Glomerular endothelial cell (primary cell): ENCODE measurements around the gene BPI. TPM values are rescaled to one million over a fixed set of nuclear protein-coding genes. Genes with fewer than 3 reads are reported as not detected.
"Not testable (repeated sequence)": the region's sequence is repeated elsewhere in the genome, so short reads cannot be mapped to it uniquely, and the experiment has no call there.

Experiments
- DNase-seq: peaks from one replicate; pipeline ENCODE4 v3.0.0-alpha.2; 2011; ENCODE audit warnings: low read depth, low spot score; ENCODE audit errors: extremely low read depth
- total RNA-seq: library from RNA; depleted of rRNA; stranded (reverse); fragments of >200 nt; gene quantifications from 2 replicates; pipeline ENCODE4 v1.2.3, GENCODE V29; 2015

The BPI gene
- total RNA-seq, 1 donor from 2014 or later: not detected

DNA sequence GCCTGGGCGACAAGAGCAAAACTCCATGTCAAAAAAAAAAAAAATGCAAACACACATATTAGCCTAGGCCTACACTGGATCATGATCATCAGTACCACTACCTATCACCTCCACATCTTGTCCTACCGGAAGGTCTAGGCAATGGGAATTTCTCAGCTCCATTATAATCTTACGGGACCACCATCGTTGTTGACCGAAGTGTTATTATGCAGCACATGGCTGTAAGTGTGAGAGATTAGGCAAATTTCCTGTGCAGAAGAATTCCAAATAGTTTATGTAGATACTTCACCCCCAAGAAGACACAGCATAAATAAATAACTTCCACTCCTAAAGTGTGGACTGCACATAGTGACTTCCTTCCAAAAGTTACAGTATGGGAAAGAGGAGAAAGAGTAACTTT is 26.7 kb upstream of the BPI start:
- no peak for DNase-seq

DNA sequence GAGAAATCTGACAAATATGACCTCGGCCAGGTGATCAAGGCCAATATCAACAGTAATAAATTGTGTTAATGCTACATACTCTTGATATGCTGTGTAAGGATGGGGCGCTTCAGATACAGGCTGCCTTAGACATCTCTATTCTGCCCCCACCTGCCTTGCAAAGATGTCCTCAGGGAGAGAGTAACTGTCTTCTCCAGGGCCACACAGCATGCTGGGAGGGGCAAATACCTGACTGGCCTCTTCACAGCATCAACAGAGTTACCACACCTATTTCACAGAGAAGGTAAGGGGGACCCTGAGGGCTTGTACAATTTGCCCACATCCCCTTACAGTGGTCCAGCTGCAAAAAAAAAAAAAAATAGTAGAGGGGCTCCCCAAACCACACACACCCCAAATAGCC is 26.3 kb upstream of the BPI start:
- no peak for DNase-seq

DNA sequence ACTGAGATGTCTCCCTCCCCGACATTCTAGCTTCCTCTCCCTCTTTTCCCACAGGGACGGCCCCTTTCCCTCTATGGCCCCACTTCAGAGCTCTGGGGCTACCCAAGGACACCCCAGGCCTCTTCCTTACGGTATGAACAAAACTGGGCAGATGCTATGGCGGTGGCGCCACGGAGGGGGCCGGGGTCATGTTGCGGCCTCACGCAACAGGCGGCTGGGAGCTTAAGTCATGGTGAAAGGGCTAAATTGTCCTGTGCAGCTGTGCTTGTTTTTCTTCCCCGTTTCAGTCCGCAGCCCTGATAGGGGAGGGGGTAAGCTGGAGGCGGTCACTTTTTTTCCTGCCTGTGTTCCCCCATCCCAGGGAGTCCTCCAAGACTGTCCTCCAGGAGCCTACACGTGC is 25.8 kb upstream of the BPI start:
- no peak for DNase-seq

DNA sequence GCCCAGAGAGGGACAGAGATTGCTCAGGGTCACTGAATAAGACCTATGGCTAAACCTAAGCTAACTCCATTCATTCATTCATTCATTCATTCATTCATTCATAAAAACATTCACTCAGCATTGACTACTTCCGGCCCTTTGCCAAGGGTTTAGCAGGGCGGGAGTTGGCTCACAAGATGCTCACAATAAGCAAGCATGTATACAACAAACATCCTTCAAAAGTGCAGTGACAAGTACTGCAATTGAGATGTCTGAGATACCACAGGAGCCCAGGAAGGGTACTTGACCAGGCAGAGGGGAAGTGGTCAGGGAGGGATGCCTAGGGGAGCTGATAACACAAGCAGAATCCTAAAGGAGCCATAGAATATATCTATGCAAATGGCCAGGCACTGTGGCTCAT is 25.2 kb upstream of the BPI start:
- DNase-seq: no peak

DNA sequence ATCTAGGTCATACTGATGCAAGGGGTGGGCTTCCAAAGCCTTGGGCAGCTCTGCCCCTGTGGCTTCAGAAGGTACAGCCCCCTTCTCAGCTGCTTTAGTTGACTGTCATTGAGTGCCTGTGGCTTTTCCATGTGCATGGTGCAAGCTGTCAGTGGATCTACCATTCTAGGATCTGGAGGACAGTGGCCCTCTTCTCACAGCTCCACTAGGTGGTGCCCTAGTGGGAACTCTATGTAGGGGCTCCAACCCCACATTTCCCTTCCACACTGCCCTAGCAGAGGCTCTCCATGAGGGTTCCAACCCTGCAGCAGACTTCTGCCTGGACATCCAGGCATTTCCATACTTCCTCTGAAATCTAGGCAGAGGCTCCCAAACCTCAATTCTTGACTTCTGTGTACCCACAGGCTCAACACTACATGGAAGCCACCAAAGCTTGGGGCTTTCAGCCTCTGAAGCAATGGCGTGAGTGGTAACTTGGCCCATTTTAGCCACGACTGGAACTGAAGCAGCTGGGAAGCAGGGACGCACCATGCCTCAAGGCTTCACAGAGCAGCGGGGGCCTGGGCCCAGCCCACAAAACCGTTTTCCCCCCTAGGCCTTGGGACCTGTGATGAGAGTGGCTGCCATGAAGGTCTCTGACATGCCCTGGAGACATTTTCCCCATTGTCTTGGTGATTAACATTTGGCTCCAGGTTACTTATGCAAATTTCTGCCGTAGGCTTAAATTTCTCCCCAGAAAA is 22.6 kb upstream of the BPI start:
- not testable (repeated sequence) for DNase-seq

DNA sequence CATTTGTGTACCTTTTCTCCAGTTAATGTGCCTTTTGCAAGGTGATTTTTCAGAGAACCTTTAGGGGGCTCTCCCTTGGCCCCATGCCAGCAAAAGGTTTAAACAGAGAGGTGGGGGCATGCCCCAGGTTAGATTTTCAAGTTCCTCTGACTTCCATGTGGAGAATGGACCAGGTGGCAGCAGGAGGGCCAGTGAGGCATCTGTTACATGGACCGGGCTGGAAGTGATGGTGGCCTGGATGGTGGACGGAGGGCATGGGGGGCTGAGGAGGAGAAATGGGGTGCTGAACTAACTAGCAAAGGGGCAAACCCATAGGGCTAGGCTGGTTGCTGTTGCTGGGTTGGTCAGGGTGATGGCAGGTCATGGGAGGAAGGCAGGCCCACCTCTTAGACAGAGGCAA is 20.7 kb upstream of the BPI start:
- no peak for DNase-seq

DNA sequence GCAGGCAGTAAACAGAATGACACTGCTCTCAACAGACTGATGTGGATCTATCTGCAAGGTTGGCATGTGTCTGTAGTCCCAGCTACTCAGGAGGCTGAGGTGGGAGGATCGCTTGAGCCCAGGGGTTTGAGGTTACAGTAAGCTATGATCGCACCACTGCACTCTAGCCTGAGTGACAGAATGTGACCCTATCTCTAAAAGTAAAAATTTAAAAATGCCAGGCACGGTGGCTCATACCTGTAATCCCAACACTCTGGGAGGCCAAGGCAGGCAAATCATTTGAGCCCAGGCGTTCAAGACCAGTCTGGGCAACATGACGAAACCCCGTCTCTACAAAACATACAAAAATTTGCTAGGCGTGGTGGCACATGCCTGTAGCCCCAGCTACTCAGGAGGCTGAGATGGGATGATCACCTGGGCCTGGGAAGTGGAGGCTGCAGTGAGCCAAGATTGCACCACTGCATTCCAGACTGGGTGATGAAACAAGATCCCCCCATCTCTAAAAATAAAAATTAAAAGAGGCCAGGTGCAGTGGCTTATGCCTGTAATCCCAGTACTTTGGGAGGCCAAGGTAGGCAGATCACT is 19.8 kb upstream of the BPI start:
- not testable (repeated sequence) for DNase-seq

DNA sequence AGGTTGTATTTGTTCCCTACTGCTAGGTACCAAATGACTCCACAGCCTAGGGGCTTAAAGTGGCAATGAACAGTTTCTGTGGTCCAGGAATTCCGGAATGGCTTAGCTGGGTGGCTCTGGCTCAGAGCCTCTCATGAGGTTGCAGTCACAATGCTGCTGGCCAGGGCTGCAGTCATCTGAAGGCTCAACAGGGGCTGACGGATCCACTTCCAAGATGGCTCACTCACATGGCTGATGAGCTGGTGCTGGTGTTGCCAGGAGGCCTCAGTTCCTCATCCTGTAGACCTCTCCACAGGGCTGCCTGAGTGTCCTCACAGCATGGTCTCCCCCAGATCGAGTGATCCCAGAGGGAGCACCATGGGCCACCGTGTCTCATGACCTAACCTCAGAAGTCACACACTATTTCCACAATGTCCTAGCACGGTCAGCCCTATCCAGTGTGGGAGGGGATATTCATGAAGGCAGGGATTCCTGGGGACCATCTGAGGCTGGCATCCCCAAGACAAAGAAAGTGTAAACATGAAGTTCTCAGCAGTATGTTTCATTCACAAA is 19.0 kb upstream of the BPI start:
- DNase-seq: no peak

DNA sequence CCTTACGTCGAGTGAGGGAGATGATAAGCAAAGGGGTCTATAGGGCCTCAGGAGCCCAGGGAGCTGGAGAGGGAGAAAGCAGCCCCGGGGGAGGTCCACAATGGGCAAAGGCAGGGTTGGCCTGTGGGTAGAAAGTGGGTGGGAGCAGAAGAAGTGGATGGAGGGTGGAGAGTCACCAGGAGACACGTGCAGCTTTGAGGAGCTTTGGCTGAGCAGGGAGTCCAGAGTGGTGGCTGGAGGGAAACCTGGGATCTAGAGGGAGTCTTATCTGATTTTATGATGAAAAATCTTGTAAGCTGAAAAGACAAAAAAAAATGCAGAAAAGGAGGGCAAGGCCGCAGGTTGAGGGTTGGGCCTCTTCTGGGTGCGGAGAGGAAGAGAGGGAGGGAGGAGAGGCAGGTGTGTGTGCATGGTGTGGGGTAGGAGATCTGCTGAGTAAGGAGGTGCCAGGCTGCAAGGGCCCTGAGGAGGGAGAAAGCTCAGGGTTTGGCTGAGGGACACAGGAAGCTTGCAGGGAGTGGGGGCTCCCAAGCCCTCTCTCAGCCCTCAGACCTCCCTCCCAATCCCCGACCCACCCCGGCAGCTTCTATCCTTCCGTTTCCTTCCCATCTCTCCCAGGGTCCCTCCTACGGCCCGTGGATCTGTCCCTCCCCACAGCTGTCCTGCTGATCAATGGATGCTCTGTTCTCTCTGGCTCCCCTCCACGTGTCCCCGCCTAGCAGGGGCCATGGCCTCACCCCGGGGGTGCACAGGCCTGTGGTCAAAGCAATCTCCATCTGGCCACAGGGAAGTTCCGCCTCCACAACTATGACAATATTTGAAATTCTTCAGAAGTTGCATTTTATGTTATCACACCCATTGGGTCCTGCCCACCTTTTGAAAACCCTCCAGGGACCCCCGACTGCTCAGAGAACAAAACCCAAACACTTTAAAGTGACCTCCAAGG is 17.1 kb upstream of the BPI start:
- DNase-seq: no peak

DNA sequence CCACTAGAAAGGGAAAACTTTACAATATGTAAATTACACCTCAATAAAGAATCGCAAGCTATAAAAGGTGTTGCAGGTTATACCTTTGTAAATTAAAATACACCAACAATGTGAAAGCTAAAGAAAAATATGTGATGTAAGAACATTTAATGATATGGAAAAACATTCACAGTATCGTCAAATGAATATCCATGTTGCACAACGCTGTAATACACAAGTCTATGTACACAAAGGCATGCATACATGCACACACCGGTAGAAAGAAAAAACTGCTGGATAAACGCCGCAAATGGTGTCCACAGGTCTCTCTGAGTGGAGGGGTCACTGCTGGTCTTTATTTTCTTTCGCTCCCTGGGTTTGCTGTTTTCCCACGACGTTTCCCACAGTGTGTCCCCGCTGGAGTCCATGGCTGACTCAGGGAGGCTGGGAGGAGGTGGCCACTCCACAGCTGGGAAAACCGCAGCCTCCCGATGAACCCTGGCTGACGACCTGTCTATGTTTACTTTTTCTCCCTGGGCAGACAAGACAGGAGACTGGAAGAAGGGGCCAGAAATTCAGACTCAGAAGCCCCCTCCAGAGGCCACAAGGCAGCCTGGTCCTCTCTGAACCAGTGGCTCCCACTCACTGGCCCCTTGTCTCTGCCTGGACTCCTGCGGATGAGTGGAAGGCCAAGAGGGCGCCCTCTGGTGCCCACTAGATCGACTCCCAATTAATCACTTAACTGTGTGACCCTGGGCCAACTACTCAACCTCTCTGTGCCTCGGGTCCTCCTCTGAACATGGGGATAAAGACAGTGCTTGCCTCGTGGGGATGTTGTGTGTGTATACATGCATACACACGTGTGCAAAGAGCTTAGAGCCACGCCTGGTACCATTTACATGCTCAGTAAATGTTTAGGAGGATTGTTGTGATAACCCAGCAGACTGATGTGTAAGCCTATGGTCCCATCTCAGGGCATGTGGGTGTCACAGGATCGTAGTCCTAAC is 12.8 kb upstream of the BPI start:
- no peak for DNase-seq

DNA sequence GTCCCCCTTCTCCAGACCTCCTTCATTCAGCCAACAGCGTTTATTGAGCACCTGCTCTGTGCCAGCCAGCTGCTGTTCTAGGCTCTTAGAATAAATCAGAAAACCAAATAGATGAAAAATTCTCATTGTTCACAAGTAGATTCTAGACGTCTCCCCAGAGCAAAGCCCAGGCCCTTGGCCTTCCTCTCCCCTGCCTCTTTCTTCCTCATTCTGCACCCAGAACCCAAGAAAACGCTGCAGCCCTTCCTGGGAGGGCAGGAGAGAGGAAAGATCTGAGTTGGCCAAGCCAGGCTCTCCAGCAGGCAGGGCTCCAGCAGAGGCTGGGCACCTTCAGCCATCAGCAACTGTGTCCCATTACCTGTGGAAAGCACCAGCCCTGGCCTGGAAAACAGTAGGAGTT is 12.0 kb upstream of the BPI start:
- DNase-seq: no peak

DNA sequence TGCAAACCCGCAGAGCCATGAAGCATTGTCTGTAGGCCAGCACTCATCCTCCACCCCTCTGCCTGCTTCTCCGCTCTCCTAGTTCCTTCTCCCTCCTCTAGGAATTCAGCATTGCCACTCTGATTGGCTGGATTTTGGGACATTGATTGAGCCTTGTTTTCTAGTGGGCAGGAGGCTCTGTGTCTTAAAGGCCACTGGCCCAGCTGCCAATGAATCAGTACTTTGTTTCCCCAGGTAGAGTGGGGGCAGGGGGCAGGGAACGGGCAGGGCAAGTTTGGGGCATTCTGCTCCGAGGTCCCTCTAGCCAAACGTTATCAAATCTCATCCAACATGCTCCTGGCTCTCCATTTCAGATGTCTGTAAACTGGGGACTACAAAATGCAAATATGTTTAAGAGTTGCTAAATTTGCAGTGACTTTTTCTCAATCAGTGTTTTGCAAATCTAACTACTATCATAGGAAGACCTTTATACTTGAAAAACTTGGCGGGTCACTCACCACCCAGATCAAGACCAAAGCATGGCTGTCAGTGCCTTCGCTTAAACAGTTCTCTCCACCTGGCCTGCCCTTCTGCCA is 10.4 kb upstream of the BPI start:
- no peak for DNase-seq

DNA sequence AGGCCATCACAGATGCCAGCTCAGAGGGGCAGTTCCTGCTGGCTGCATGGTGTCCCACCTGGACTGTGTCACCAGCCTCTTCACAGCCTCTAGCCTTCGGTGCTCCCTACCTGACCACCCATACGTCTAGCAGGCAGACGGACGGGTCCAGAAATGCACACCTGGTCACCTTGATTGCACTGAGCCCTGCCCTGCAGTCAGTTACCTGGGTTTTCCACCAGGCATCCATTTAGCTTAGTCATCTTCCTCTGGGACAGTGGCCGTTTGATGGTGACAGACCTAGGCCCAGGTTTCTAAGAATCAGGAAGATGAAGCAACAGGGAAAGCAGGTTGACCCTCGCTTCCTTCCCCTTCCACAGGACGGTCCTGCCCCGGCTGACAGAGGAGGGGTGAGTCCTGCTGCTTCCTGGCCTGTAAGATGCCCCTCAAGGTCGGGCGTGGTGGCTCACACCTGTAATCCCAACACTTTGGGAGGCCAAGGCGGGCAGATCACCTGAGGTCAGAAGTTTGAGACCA is 9.8 kb upstream of the BPI start:
- no peak for DNase-seq

DNA sequence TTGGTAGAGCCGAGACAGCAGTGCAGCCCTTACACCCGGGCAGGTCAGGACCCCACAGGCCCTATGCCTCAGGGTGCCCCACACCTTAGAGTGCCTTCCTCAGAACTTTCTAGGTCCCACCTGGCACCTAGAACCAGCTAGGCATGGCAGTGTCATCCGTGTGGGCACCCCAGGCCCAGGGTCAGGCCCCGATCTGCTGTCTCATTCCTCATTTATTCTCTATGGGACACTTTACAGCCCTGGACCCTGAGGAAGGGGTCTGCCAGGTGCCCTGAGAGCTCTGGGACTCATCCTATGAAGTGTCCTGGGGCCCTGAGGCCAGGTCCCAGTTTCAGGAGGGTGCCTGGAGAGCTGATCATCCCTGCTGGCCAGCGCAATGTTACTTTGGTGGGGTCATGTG is 8.1 kb upstream of the BPI start:
- DNase-seq: no peak

DNA sequence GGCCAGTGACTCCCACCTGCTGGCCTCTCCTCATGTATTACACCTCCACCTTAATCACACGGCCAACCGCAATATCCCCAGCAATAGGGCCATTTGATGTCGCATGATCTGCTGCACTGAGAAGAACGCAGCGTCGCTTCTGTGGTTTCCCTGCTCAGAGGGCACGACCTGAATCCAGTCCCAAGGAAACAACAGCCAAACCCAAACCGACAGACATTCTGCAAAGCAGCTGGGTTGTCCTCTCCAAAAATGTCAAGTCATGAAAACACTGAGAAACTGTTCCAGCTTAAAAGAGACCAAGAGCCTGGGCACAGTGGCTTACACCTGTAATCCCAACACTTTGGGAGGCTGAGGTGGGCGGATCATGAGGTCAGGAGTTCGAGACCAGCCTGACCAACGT is 7.5 kb upstream of the BPI start:
- DNase-seq: no peak

DNA sequence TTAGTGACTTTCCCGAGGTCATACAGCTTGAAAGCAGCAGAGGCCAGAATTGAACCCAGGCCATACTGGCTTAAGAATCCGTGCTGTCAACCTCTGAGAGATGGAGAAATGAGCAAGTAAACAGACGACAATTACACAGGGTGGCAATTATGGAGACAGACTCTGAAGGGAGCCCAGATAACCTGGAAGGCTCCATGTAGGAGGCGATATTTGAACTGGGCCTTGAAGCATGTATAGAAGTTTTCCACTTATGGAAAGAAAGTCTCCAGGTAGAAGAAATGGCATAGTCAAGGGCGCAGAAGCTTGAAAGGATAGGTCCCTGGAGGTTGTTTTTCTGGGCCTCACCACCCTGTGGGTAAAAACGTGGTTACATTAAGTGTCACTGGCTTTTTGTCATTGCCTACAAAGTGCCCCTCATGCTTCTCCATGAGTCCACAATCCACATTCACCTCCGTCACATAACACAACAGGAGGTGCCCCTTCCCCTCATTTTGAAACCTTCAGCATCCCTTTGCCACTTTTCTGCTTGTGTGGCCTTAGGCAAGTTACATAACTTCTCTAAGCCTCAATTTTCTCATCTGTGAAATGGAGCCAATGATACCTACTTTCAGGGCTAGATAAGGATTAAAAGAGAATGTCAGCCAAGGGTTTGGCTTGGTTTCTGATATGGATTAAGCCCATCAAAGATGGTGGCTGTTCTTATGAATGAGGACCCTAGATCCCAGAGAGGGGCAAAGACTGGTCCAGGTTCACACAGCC is 5.9 kb upstream of the BPI start:
- no peak for DNase-seq

DNA sequence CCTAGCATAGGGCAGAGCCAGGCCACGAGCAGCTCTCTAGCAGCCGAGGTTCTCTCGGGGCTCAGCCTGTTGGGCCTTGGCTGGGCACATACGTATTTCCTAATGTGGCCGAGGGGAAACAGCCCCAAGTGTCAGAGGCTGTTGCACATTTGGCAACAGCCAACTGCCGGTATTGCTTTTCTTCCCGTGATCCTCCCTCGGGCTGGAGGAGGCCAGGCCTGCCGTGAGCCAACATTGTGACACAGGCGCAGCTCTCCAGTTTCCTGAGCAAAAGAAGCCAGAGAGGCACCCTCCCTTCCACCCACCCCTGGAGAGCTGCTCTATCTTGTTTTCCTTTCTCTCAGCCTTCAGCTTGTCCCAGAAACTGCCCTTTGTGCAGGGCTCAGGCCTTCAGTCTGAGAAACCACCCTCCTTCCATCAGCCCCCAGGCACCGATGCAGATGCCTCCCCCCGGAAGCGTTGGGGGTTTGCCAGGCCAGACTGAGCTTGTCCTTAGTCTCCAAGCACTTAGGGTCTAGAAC is 5.1 kb upstream of the BPI start:
- DNase-seq: no peak

DNA sequence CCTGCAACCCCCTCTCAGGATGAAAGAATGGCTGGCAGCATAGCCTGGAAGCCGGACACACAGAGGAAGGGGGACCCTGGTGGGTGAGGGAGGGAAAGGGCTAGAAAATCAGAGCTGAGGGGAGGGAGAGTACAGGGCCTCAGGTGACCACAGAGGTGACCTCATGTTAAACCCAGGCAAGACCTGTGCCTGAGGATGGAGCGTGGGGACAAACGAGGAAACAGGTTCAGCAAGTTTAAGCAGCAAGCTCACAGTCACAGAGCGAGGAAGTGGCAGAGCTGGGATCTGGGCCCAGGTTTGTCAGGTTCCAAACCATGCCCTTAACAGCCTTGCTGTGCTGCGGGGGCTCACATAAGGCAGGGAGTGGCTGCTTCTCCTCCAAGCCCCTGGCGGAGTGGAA is 4.0 kb upstream of the BPI start:
- no peak for DNase-seq

DNA sequence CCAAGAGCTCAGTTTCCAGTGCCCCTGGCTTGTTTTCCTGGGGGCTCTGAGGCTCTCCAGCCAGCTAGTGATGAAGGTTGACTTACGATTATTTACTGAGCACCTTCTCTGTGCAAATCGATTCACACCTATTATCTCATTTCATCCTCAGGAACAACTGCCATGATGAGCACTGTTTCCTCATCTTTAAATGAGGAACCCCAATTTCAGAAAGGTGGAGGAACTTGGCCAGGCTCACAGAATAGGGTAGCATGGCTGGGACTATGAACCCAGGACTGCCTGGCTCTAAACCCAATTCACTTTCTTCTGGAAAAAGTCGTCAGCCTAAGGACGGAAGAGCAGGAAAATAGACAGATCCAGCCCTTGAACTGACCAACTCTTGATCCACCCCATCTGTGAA is 3.5 kb upstream of the BPI start:
- no peak for DNase-seq
